LNCAP (cell line): ENCODE data around the gene IL17RD.

Experiments
- CTCF ChIP-seq: fragments of 450-650 bp; IDR thresholded peaks from 2 replicates; pipeline ENCODE4 v1.5.1; 2017; ENCODE audit warnings: mild to moderate bottlenecking

IL17RD gene

DNA sequence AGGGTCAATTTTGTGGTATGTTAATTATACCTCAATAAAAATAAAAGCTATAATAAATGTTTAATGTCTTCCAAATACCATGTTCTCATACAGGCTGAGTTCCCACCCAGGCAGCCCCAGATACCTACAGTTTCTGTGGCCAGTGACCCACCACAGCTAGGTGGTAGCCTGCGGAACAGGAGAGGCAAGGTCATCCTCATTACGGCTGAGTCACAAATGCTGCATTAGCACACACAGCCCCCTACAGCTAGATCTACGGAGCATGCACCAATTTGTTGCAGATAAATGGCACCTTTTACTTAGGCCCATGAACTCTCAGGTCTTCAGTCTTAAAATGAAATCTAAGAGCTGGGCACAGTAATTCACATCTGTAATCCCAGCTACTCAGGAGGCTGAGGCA is 99.6 kb downstream of the IL17RD start:
- no peak for TF ChIP-seq CTCF

DNA sequence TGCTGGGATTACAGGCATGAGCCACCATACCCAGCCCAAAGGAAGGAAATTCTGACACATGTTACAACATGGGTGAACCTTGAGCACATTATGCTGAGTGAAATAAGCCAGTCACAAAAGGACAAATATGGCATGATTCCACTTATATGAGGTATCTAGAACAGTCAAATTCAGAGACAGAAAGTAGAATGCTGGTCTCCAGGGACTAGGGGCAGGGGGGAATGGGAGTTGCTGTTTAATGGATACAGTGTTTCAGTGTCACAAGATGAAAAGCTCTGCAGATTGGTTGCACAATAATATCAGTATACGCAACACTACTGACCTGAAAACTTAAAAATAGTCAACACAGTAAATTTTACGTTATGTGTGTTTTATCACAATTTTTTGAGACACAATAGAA is 100.6 kb downstream of the IL17RD start:
- TF ChIP-seq CTCF: no peak

- TF ChIP-seq CTCF: no peak
These were observed 101.2 kb downstream of the IL17RD start for GRCh38 chr3:57064001-57064400.

DNA sequence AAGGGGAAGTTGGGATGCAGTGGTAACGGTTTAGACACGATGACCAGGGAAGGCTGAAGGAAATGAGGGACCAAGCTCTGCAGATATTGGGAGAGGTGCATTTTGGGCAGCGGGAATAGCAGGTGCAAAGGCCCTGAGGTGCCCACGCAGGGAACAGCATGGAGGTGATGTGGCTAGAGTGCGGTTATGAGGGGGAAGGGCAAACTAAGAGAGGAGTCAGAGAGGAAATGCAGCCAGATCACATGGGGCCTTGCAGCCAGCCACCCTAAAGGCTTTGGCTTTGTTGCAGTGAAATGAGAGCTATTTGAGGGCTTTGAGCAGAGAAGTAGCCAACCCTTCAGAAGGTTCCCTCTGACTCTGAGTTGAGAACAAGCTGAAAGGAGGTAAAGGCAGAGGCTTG is 102.1 kb downstream of the IL17RD start:
- no peak for TF ChIP-seq CTCF

DNA sequence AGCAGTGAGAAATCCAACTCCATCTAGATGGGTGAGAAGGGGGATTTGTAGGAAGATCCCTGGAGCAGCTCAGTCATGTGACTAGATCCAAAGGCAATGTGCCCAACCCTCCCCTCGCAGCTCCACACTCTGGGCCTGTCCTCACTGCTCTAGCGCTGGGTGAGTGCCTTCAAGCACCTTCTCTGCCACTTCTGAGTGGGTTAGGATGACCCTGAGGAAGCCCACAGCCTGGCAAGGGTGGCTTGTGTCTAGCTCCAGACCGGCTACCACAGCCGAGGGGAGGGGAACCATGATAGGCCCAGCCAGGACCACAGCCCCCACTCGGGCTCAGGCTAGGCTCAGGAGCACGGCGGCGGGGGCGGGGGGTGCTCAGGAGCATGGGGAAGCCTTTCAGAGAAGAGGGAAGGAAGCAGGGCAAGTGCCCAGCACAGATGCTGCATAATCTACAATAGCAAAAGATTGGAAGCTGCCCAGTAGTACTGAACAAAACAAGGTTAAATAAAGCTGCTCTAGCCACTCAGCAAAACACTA is 103.0 kb downstream of the IL17RD start:
- TF ChIP-seq CTCF: no peak

GRCh38 chr3:57061556-57061955 is 103.6 kb downstream of the IL17RD start:
- TF ChIP-seq CTCF: no peak

- TF ChIP-seq CTCF: no peak
These were observed 104.9 kb downstream of the IL17RD start, which contains the start of gene SPATA12 for GRCh38 chr3:57060089-57060821. SPATA12 (plus strand) TSS chr3:57060664; CDS start chr3:57073695, 13,031 bp downstream.

DNA sequence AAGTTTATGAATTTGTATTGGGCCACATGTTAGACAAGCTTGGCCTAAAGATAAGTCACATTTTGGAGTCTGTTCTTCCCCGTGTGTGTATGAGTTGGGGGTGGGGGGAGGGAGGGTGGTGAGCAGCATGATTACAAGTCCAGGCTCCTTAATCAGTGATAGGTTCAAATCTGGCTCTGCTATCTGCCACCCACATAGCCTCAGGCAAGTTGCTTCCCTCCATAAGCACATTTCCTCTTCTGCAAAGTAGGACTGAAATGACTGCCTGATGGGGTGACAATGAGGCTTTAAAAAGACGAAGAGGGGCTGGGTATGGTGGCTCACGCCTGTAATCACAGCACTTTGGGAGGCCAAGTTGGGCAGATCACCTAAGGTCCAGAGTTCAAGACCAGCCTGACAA is 105.7 kb downstream of the IL17RD start:
- no peak for TF ChIP-seq CTCF
